Vagina (tissue), 2 donors: ENCODE results near the gene PTPRF. TPM values are rescaled to one million over a fixed set of nuclear protein-coding genes. Genes with fewer than 3 reads are reported as not detected.
"Not testable (repeated sequence)": the region's sequence is repeated elsewhere in the genome, so short reads cannot be mapped to it uniquely, and the experiment has no call there.

Source experiments
- DNase-seq, 2 donors: peaks; one replicate each; pipeline ENCODE4 v3.0.0-alpha.2; 2017; ENCODE audit errors: extremely low spot score in 2 of 2
- H3K27ac ChIP-seq: fragments of 200-600 bp; sonication (generic); one replicate; pipeline ENCODE4 v1.5.1; 2019
- H3K27me3 ChIP-seq: fragments of 200-600 bp; sonication (generic); one replicate; pipeline ENCODE4 v1.5.1; 2019
- H3K36me3 ChIP-seq, 2 donors: fragments of 200-600 bp; sonication (generic); one replicate each; pipeline ENCODE4 v1.5.1; 2017 to 2019
- H3K4me1 ChIP-seq: fragments of 200-600 bp; sonication (generic); one replicate; pipeline ENCODE4 v1.5.1; 2019
- H3K4me3 ChIP-seq, 2 donors: fragments of 200-600 bp; sonication (generic); 1 replicate in 1 of 2; 2 replicates in 1 of 2; pipeline ENCODE4 v1.5.1; 2016 to 2019
- H3K9me3 ChIP-seq: fragments of 200-600 bp; sonication (generic); one replicate; pipeline ENCODE4 v1.5.1; 2019
- CTCF ChIP-seq, 3 experiments: fragments of 450-650 bp in 2 of 3; fragments of 200-600 bp in 1 of 3; sonication (generic) in 1 of 3; IDR thresholded peaks; one replicate each; pipeline ENCODE4 v1.5.1; 2017 to 2019; ENCODE audit warnings: antibody characterized with exemption in 3 of 3, mild to moderate bottlenecking in 2 of 3, moderate library complexity in 2 of 3
- POLR2A ChIP-seq, 2 donors: fragments of 450-650 bp; IDR thresholded peaks; one replicate each; pipeline ENCODE4 v1.6.1; 2017; ENCODE audit warnings: antibody characterized with exemption in 2 of 2, mild to moderate bottlenecking in 2 of 2, moderate library complexity in 2 of 2
- POLR2AphosphoS5 ChIP-seq, 2 donors: sonication (generic); formaldehyde crosslinking; IDR thresholded peaks; one replicate each; pipeline ENCODE4 v1.9.0; 2017; ENCODE audit warnings: antibody characterized with exemption in 2 of 2, mild to moderate bottlenecking in 2 of 2, low read depth in 1 of 2; ENCODE audit not compliant: insufficient read depth in 1 of 2
- intact Hi-C: fragments of 100-400 bp; cut with DNase I; formaldehyde crosslinking; loops from one replicate; pipeline ENCODE4 v1.15.1; 2023
- total RNA-seq: library from RNA; depleted of rRNA; stranded (reverse); fragments of >200 nt; gene quantifications from one replicate; pipeline ENCODE4 v1.2.3, GENCODE V29; 2016

The PTPRF gene
- total RNA-seq, 1 donor from 2014 or later = 139 TPM

- Histone ChIP-seq H3K4me3 (no peak overlapping the region), H3K27ac (no peak overlapping the region), H3K27me3 (no peaks in the 10 kb centered on the region), H3K9me3 (no peaks in the 10 kb centered on the region), H3K36me3 (no peaks in the 10 kb centered on the region), H3K4me1 (no peaks in the 10 kb centered on the region)
- DNase-seq = no peak
- TF ChIP-seq CTCF (IDR thresholded peaks at IDR 0.05) (no peak), POLR2AphosphoS5 (IDR thresholded peaks at IDR 0.05; ENCODE audit: insufficient read depth in 1 of 2, low read depth in 1 of 2) (no peak), POLR2A (IDR thresholded peaks at IDR 0.05) (no peak)
- intact Hi-C loops = no loop called here
Measured at GRCh38 chr1:43491061-43491460, 39.6 kb upstream of the PTPRF start.

- no peaks in the 10 kb centered on the region for H3K36me3 ChIP-seq
Measured at GRCh38 chr1:43492826-43493225, 37.9 kb upstream of the PTPRF start.

GRCh38 chr1:43493661-43494450 is 36.8 kb upstream of the PTPRF start:
- H3K36me3 ChIP-seq = no peaks in the 10 kb centered on the region
- TF ChIP-seq POLR2A (IDR thresholded peaks at IDR 0.05) (no peak), CTCF (IDR thresholded peaks at IDR 0.05) (no peak), POLR2AphosphoS5 (IDR thresholded peaks at IDR 0.05; ENCODE audit: insufficient read depth in 1 of 2, low read depth in 1 of 2) (no peak)
- no peak for DNase-seq
- no peak overlapping the region for H3K4me3 ChIP-seq
- intact Hi-C loops = no loop called here
- no peak overlapping the region for H3K27ac ChIP-seq
- H3K9me3 ChIP-seq = no peaks in the 10 kb centered on the region
- no peaks in the 10 kb centered on the region for H3K4me1 ChIP-seq
- no peaks in the 10 kb centered on the region for H3K27me3 ChIP-seq

More at GRCh38 chr1:43492826-43493225, 37.9 kb upstream of the PTPRF start:
- Histone ChIP-seq H3K4me3 (no peak overlapping the region), H3K4me1 (no peaks in the 10 kb centered on the region), H3K9me3 (no peaks in the 10 kb centered on the region), H3K27ac (no peak overlapping the region), H3K27me3 (no peaks in the 10 kb centered on the region)
- no peak for DNase-seq
- intact Hi-C loops = no loop called here
- TF ChIP-seq POLR2AphosphoS5 (IDR thresholded peaks at IDR 0.05; ENCODE audit: insufficient read depth in 1 of 2, low read depth in 1 of 2) = no peak
- no peak for TF ChIP-seq POLR2A (IDR thresholded peaks at IDR 0.05)
- no peak for TF ChIP-seq CTCF (IDR thresholded peaks at IDR 0.05)

- H3K27ac ChIP-seq = no peak overlapping the region
- DNase-seq = no peak
- H3K36me3 ChIP-seq = no peaks in the 10 kb centered on the region
- no peak for TF ChIP-seq POLR2AphosphoS5 (IDR thresholded peaks at IDR 0.05; ENCODE audit: insufficient read depth in 1 of 2, low read depth in 1 of 2)
- TF ChIP-seq POLR2A (IDR thresholded peaks at IDR 0.05) = no peak
- TF ChIP-seq CTCF (IDR thresholded peaks at IDR 0.05) = no peak
- intact Hi-C loops = no loop called here
- H3K4me1 ChIP-seq = no peaks in the 10 kb centered on the region
- H3K9me3 ChIP-seq = no peaks in the 10 kb centered on the region
- no peaks in the 10 kb centered on the region for H3K27me3 ChIP-seq
- H3K4me3 ChIP-seq = no peak overlapping the region
Measured at GRCh38 chr1:43495204-43495603, 35.5 kb upstream of the PTPRF start.

- Histone ChIP-seq H3K27ac (no peak overlapping the region), H3K4me1 (no peaks in the 10 kb centered on the region), H3K4me3 (no peak overlapping the region), H3K36me3 (no peaks in the 10 kb centered on the region), H3K27me3 (no peaks in the 10 kb centered on the region), H3K9me3 (no peaks in the 10 kb centered on the region)
- DNase-seq = no peak
- no peak for TF ChIP-seq CTCF (IDR thresholded peaks at IDR 0.05)
- no peak for TF ChIP-seq POLR2AphosphoS5 (IDR thresholded peaks at IDR 0.05; ENCODE audit: insufficient read depth in 1 of 2, low read depth in 1 of 2)
- no peak for TF ChIP-seq POLR2A (IDR thresholded peaks at IDR 0.05)
- intact Hi-C loops = no loop called here
Measured at GRCh38 chr1:43499898-43500297, 30.8 kb upstream of the PTPRF start.

- H3K4me1 ChIP-seq, H3K27me3 ChIP-seq, H3K4me3 ChIP-seq, DNase-seq, intact Hi-C loops, H3K36me3 ChIP-seq, H3K27ac ChIP-seq, H3K9me3 ChIP-seq: not testable (repeated sequence)
Measured at GRCh38 chr1:43501806-43502205, 28.9 kb upstream of the PTPRF start.
